Mesendoderm (in vitro differentiated cells): ENCODE data around the gene LIX1.

Source experiments
- DNase-seq: peaks from one replicate; pipeline ENCODE4 v3.0.0; 2013
- H2AK5ac ChIP-seq: 2 replicates; pipeline ENCODE4 v1.6.1; 2013; ENCODE audit warnings: low read length, inconsistent platforms
- H2BK120ac ChIP-seq: 2 replicates; pipeline ENCODE4 v1.6.1; 2013; ENCODE audit warnings: low read depth, mild to moderate bottlenecking, low read length, moderate library complexity, mixed read lengths
- H2BK15ac ChIP-seq: replicated peaks from 2 replicates; pipeline ENCODE4 v1.6.1; 2013; ENCODE audit warnings: low read depth, mild to moderate bottlenecking, moderate library complexity
- H2BK5ac ChIP-seq: 2 replicates; pipeline ENCODE4 v1.6.1; 2013; ENCODE audit warnings: low read length, inconsistent platforms
- H3K18ac ChIP-seq: 2 replicates; pipeline ENCODE4 v1.6.1; 2013; ENCODE audit warnings: mild to moderate bottlenecking, low read length, mixed read lengths
- H3K23ac ChIP-seq: one replicate; pipeline ENCODE4 v1.6.1; 2013; ENCODE audit warnings: low read length
- H3K27ac ChIP-seq: 2 replicates; pipeline ENCODE4 v1.5.1; 2013; ENCODE audit warnings: low read depth, mild to moderate bottlenecking, inconsistent platforms, low read length, moderate library complexity
- H3K27me3 ChIP-seq: 2 replicates; pipeline ENCODE4 v1.6.1; 2013; ENCODE audit warnings: low read length, control low read depth, mild to moderate bottlenecking, inconsistent platforms; ENCODE audit not compliant: insufficient read depth, poor library complexity
- H3K36me3 ChIP-seq: 2 replicates; pipeline ENCODE4 v1.6.1; 2013; ENCODE audit warnings: low read length, inconsistent platforms; ENCODE audit not compliant: control insufficient read depth, insufficient read depth
- H3K4ac ChIP-seq: one replicate; pipeline ENCODE4 v1.6.1; 2013; ENCODE audit warnings: low read depth, mild to moderate bottlenecking, low read length, moderate library complexity
- H3K4me1 ChIP-seq: 2 replicates; pipeline ENCODE4 v1.6.1; 2013; ENCODE audit warnings: low read depth, low read length, inconsistent platforms; ENCODE audit not compliant: control insufficient read depth
- H3K4me2 ChIP-seq: 2 replicates; pipeline ENCODE4 v1.6.1; 2013; ENCODE audit warnings: low read length
- H3K4me3 ChIP-seq: 2 replicates; pipeline ENCODE4 v1.5.1; 2013; ENCODE audit warnings: mild to moderate bottlenecking, low read length
- H3K56ac ChIP-seq: one replicate; pipeline ENCODE4 v1.6.1; 2013; ENCODE audit warnings: low read length
- H3K79me1 ChIP-seq: 2 replicates; pipeline ENCODE4 v1.6.1; 2013; ENCODE audit warnings: low read length, inconsistent platforms
- H3K79me2 ChIP-seq: 2 replicates; pipeline ENCODE4 v1.6.1; 2013; ENCODE audit warnings: mild to moderate bottlenecking, low read length; ENCODE audit not compliant: control insufficient read depth, insufficient read depth
- H3K9ac ChIP-seq: 2 replicates; pipeline ENCODE4 v1.6.1; 2013; ENCODE audit warnings: low read length, inconsistent platforms
- H4K5ac ChIP-seq: one replicate; pipeline ENCODE4 v1.6.1; 2013; ENCODE audit warnings: low read length
- H4K8ac ChIP-seq: one replicate; pipeline ENCODE4 v1.6.1; 2013; ENCODE audit warnings: low read depth, mild to moderate bottlenecking, control low read depth, low read length, moderate library complexity
- WGBS: extraction: QIAGEN DNeasy Blood & Tissue Kit; methylation state at CpG from one replicate; pipeline ENCODE4 v1.1.7; 2013; ENCODE audit warnings: low lambda C conversion rate, missing lambda C conversion rate; ENCODE audit not compliant: insufficient coverage; ENCODE audit errors: extremely low coverage; 5-methylcytosine and 5-hydroxymethylcytosine counted together

LIX1 gene

DNA sequence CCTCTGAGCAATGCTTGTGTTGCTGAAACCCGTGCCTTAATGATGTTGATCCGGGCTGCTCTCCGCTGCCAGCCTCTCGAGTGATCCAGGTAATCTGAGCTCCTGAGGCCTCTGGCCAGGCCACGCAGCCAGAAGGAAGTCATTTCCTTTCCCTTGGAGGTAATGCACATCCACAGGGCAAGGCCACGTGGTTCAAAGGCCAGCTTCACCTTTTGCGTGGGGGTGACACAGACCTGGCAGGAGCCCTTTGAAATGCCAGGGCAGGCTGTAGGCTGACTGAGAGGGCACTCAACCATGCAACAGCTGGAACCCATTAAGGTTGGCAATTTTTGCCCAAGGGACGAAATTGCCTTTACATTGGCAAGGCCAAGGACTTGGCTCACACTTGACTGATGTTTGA, 80.4 kb downstream of the LIX1 start:
- H2AK5ac ChIP-seq = no peak overlapping the region
- no peak overlapping the region for H3K27ac ChIP-seq
- no peaks in the 10 kb centered on the region for H3K4me1 ChIP-seq
- H4K5ac ChIP-seq = no peak overlapping the region
- H3K79me2 ChIP-seq = no peaks in the 10 kb centered on the region
- no peak for DNase-seq
- no peaks in the 10 kb centered on the region for H3K79me1 ChIP-seq
- H3K56ac ChIP-seq = no peak overlapping the region
- WGBS = no CpG with 5 or more reads among the region's 8 CpGs
- no peak overlapping the region for H3K23ac ChIP-seq
- H3K4ac ChIP-seq = no peak overlapping the region
- no peak overlapping the region for H3K9ac ChIP-seq
- H3K4me2 ChIP-seq = no peak overlapping the region
- H3K27me3 ChIP-seq = no peaks in the 10 kb centered on the region
- H4K8ac ChIP-seq = no peak overlapping the region
- no peak overlapping the region for H2BK15ac ChIP-seq
- H2BK5ac ChIP-seq = no peak overlapping the region
- no peak overlapping the region for H3K4me3 ChIP-seq
- no peak overlapping the region for H3K18ac ChIP-seq
- no peak overlapping the region for H2BK120ac ChIP-seq
- no peaks in the 10 kb centered on the region for H3K36me3 ChIP-seq

DNA sequence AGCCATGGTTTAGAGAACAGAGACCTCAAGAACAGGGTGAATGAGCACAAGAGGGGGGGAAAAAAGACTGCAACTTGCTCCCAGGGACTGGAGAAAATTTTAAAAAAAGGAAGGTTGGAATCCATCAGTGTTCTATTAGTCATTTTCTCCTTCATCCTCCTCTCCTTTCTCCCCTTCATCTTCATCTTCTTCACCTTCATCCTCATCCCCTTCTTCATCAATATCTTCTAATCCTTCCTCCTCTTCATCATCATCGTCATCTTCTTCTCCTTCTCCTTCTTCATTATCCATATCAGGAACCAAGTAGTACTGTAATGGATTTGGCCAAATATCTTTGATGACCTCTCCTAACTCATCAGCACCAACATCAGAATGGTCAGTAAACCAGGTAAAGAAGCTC, 86.1 kb downstream of the LIX1 start:
- H3K9ac ChIP-seq = no peak overlapping the region
- no peak overlapping the region for H4K5ac ChIP-seq
- 100% methylated on average over 1 of the region's 1 CpG for WGBS
- no peaks in the 10 kb centered on the region for H3K27me3 ChIP-seq
- H2AK5ac ChIP-seq = no peak overlapping the region
- no peak overlapping the region for H2BK15ac ChIP-seq
- no peak overlapping the region for H3K4me3 ChIP-seq
- H3K79me2 ChIP-seq = no peaks in the 10 kb centered on the region
- H3K4ac ChIP-seq = no peak overlapping the region
- H2BK120ac ChIP-seq = no peak overlapping the region
- no peaks in the 10 kb centered on the region for H3K36me3 ChIP-seq
- H3K4me1 ChIP-seq = no peaks in the 10 kb centered on the region
- no peak overlapping the region for H3K4me2 ChIP-seq
- H4K8ac ChIP-seq = no peak overlapping the region
- no peak overlapping the region for H3K18ac ChIP-seq
- H3K27ac ChIP-seq = no peak overlapping the region
- H2BK5ac ChIP-seq = no peak overlapping the region
- H3K23ac ChIP-seq = no peak overlapping the region
- no peaks in the 10 kb centered on the region for H3K79me1 ChIP-seq
- no peak for DNase-seq
- no peak overlapping the region for H3K56ac ChIP-seq

- Histone ChIP-seq H3K9ac (no peak overlapping the region), H3K18ac (no peak overlapping the region), H3K79me1 (no peaks in the 10 kb centered on the region), H3K4me1 (peaks cover 3% of the 10 kb centered on the region), H3K27me3 (no peaks in the 10 kb centered on the region), H2BK15ac (no peak overlapping the region), H2AK5ac (no peak overlapping the region), H3K27ac (no peak overlapping the region), H3K4me3 (no peak overlapping the region), H2BK120ac (no peak overlapping the region), H2BK5ac (no peak overlapping the region), H3K56ac (no peak overlapping the region), H3K36me3 (no peaks in the 10 kb centered on the region), H3K4ac (no peak overlapping the region), H4K8ac (no peak overlapping the region), H3K23ac (no peak overlapping the region), H3K4me2 (no peak overlapping the region), H3K79me2 (no peaks in the 10 kb centered on the region), H4K5ac (no peak overlapping the region)
- no peak for DNase-seq
- WGBS = no CpG with 5 or more reads among the region's 7 CpGs
These were observed 93.2 kb downstream of the LIX1 start for GRCh38 chr5:97049175-97049574.

GRCh38 chr5:97047076-97047475, 95.3 kb downstream of the LIX1 start:
- no peak overlapping the region for H2BK120ac ChIP-seq
- WGBS = no CpG with 5 or more reads among the region's 1 CpG

GRCh38 chr5:97046270-97046982, 96.0 kb downstream of the LIX1 start:
- Histone ChIP-seq H2BK15ac (no peak overlapping the region), H3K4me3 (no peak overlapping the region), H3K23ac (no peak overlapping the region), H4K8ac (no peak overlapping the region), H3K4me1 (peaks cover 3% of the 10 kb centered on the region), H3K79me2 (no peaks in the 10 kb centered on the region), H3K79me1 (no peaks in the 10 kb centered on the region), H3K4ac (no peak overlapping the region), H2AK5ac (no peak overlapping the region), H3K27me3 (no peaks in the 10 kb centered on the region), H2BK5ac (no peak overlapping the region), H3K9ac (no peak overlapping the region), H2BK120ac (no peak overlapping the region), H3K56ac (no peak overlapping the region), H4K5ac (no peak overlapping the region), H3K4me2 (no peak overlapping the region), H3K18ac (no peak overlapping the region), H3K36me3 (no peaks in the 10 kb centered on the region), H3K27ac (no peak overlapping the region)
- DNase-seq = peak; percentile 72
- WGBS = no CpG with 5 or more reads among the region's 7 CpGs

More at GRCh38 chr5:97047076-97047475, 95.3 kb downstream of the LIX1 start:
- H3K4me3 ChIP-seq = no peak overlapping the region
- no peak overlapping the region for H3K56ac ChIP-seq
- no peak overlapping the region for H2BK5ac ChIP-seq
- no peaks in the 10 kb centered on the region for H3K79me2 ChIP-seq
- H3K4me2 ChIP-seq = no peak overlapping the region
- no peak overlapping the region for H3K23ac ChIP-seq
- no peaks in the 10 kb centered on the region for H3K79me1 ChIP-seq
- no peak overlapping the region for H4K8ac ChIP-seq
- no peaks in the 10 kb centered on the region for H3K36me3 ChIP-seq
- no peak overlapping the region for H4K5ac ChIP-seq
- H3K4me1 ChIP-seq = peaks cover 3% of the 10 kb centered on the region
- no peak for DNase-seq
- H3K4ac ChIP-seq = no peak overlapping the region
- no peak overlapping the region for H3K27ac ChIP-seq
- H2BK15ac ChIP-seq = no peak overlapping the region
- H3K9ac ChIP-seq = no peak overlapping the region
- H3K18ac ChIP-seq = no peak overlapping the region
- H2AK5ac ChIP-seq = no peak overlapping the region
- no peaks in the 10 kb centered on the region for H3K27me3 ChIP-seq

DNA sequence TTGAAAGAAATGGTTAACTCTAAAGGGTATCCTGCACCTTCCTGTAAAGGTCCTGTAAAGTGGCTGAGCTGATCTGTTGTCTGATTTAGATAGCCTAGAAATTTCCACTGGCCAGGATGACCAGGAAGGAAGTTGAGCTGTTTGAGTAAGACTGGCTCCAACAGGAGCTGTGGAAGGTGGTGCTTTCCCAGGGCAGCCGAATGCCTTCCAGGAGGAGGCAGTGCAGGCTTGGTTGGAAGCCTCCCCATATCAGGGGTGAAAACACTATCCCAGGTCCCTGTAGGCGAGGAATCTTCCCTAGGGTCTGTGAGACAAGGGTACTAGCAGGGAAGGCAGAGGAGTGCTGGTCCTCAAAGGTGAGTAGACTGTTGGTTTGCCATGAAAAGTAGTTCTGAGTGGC, 98.4 kb downstream of the LIX1 start:
- H3K79me1 ChIP-seq = no peaks in the 10 kb centered on the region
- no peaks in the 10 kb centered on the region for H3K27me3 ChIP-seq
- H3K27ac ChIP-seq = no peak overlapping the region
- no peak overlapping the region for H3K18ac ChIP-seq
- H3K4me1 ChIP-seq = peaks cover 3% of the 10 kb centered on the region
- no peak overlapping the region for H3K23ac ChIP-seq
- no peak overlapping the region for H2AK5ac ChIP-seq
- no peak overlapping the region for H2BK120ac ChIP-seq
- no peak overlapping the region for H4K8ac ChIP-seq
- H2BK5ac ChIP-seq = no peak overlapping the region
- H4K5ac ChIP-seq = no peak overlapping the region
- no peak overlapping the region for H3K4ac ChIP-seq
- no peak overlapping the region for H2BK15ac ChIP-seq
- peak; percentile 92 for DNase-seq
- H3K4me2 ChIP-seq = no peak overlapping the region
- H3K56ac ChIP-seq = no peak overlapping the region
- no CpG with 5 or more reads among the region's 2 CpGs for WGBS
- H3K36me3 ChIP-seq = no peaks in the 10 kb centered on the region
- H3K79me2 ChIP-seq = no peaks in the 10 kb centered on the region
- no peak overlapping the region for H3K4me3 ChIP-seq
- no peak overlapping the region for H3K9ac ChIP-seq
